T-cell (primary cell): Measurements from ENCODE around the gene INS. TPM values are rescaled to one million over a fixed set of nuclear protein-coding genes. Genes with fewer than 3 reads are reported as not detected.
A peak's percentile ranks its signal among the peaks of the same experiment; 100 is the strongest.

Experiments
- ATAC-seq, 4 experiments: fragments of 200-7000 bp in 3 of 4; fragments of 150-1000 bp in 1 of 4; cut with Tn5 transposase; replicated peaks in 1 of 4; 1 replicate in 3 of 4; 2 replicates in 1 of 4; pipeline ENCODE4 v1.10.0; 2021; ENCODE audit warnings: moderate library complexity in 3 of 4, mild to moderate bottlenecking in 2 of 4, moderate number of reproducible peaks in 1 of 4
- CTCF ChIA-PET, 2 donors: fragments of 300-600 bp; sonication (Branson Sonifier 250); formaldehyde crosslinking; loops; one replicate each; lab custom pipeline; 2022; ENCODE audit warnings: antibody characterized with exemption in 2 of 2; lab: Charles Lee
- POLR2A ChIA-PET, 2 donors: fragments of 300-600 bp; sonication (Branson Sonifier 250); formaldehyde crosslinking; loops; one replicate each; lab custom pipeline; 2022; ENCODE audit warnings: antibody characterized with exemption in 2 of 2; lab: Charles Lee
- DNase-seq, 35 experiments: peaks; one replicate each; pipeline versions ENCODE4 v3.0.0 to v3.0.0-alpha.2; 2013 to 2023
- H3K27ac ChIP-seq: one replicate; pipeline ENCODE4 v1.5.1; 2013; ENCODE audit warnings: low read length
- H3K27me3 ChIP-seq, 2 experiments: replicated peaks in 1 of 2; 1 replicate in 1 of 2; 2 replicates in 1 of 2; pipeline versions ENCODE4 v1.6.1 to v1.7.0; 2013; ENCODE audit warnings: low read length in 1 of 2, mixed read lengths in 1 of 2; ENCODE audit not compliant: control insufficient read depth in 2 of 2, insufficient read depth in 2 of 2; ENCODE audit errors: extremely low read depth in 1 of 2
- H3K36me3 ChIP-seq, 2 donors: 1 replicate in 1 of 2; 2 replicates in 1 of 2; pipeline versions ENCODE4 v1.6.1 to v1.7.0; 2013; ENCODE audit warnings: low read length in 1 of 2; ENCODE audit not compliant: control insufficient read depth in 2 of 2, insufficient read depth in 1 of 2; ENCODE audit errors: extremely low read depth in 1 of 2
- H3K4me1 ChIP-seq, 2 experiments: 1 replicate in 1 of 2; 2 replicates in 1 of 2; pipeline versions ENCODE4 v1.6.1 to v1.7.0; 2013; ENCODE audit warnings: low read length in 2 of 2, mixed read lengths in 1 of 2; ENCODE audit not compliant: insufficient read depth in 2 of 2, control insufficient read depth in 1 of 2; ENCODE audit errors: extremely low read depth in 1 of 2
- H3K4me3 ChIP-seq, 2 donors: 1 replicate in 1 of 2; 2 replicates in 1 of 2; pipeline versions ENCODE4 v1.5.1 to v1.7.0; 2013; ENCODE audit warnings: mild to moderate bottlenecking in 2 of 2, low read length in 1 of 2, moderate library complexity in 1 of 2; ENCODE audit not compliant: control insufficient read depth in 1 of 2; ENCODE audit errors: extremely low read depth in 1 of 2
- H3K9me3 ChIP-seq: 2 replicates; pipeline ENCODE4 v1.7.0; 2013
- H3K27ac Mint-ChIP-seq, 2 donors: one replicate each; pipeline ENCODE4 v1.8.0; 2020 to 2021; ENCODE audit warnings: mild to moderate bottlenecking in 2 of 2, mixed read lengths in 2 of 2
- H3K27me3 Mint-ChIP-seq, 2 donors: one replicate each; pipeline ENCODE4 v1.8.0; 2021 to 2022; ENCODE audit warnings: mixed read lengths in 2 of 2
- H3K36me3 Mint-ChIP-seq: one replicate; pipeline ENCODE4 v1.8.0; 2021; ENCODE audit warnings: mixed read lengths
- H3K4me1 Mint-ChIP-seq, 3 donors: one replicate each; pipeline ENCODE4 v1.8.0; 2020 to 2022; ENCODE audit warnings: mixed read lengths in 3 of 3, mild to moderate bottlenecking in 1 of 3
- H3K4me3 Mint-ChIP-seq, 3 donors: one replicate each; pipeline ENCODE4 v1.8.0; 2020 to 2022; ENCODE audit warnings: mild to moderate bottlenecking in 3 of 3, mixed read lengths in 3 of 3, moderate library complexity in 3 of 3
- H3K9me3 Mint-ChIP-seq, 3 donors: one replicate each; pipeline ENCODE4 v1.8.0; 2020 to 2022; ENCODE audit warnings: mixed read lengths in 3 of 3
- WGBS: methylation state at CpG from one replicate; pipeline ENCODE4 v1.1.5; 2013; ENCODE audit warnings: missing lambda C conversion rate; ENCODE audit not compliant: insufficient coverage; 5-methylcytosine and 5-hydroxymethylcytosine counted together
- total RNA-seq, 35 experiments: library from RNA in 6 of 35; stranded (reverse) in 6 of 35; fragments of 120-200 nt in 1 of 35; gene quantifications; one replicate each; pipeline versions ENCODE4 v1.2.1 to v1.2.4 and lab custom pipeline; 2013 to 2026

Gene INS
- total RNA-seq, 5 donors from 2014 or later (not counting 1 experiment from before 2014, with no cell fraction given), result 0.53 to 0.82 TPM; not detected in 3

- 82% methylated on average over 10 of the region's 23 CpGs for WGBS
- H3K4me1 Mint-ChIP-seq, result no peaks in the 10 kb centered on the region
- no peak overlapping the region for H3K4me3 Mint-ChIP-seq
- ChIA-PET CTCF (no interaction called here), POLR2A (no interaction called here)
- H3K27me3 Mint-ChIP-seq, result peaks cover 3% of the 10 kb centered on the region in 2 donors
- DNase-seq (peak in 1 of 35 experiments; percentile 23), ATAC-seq (no peak)
- H3K9me3 ChIP-seq, result no peaks in the 10 kb centered on the region
- H3K36me3 ChIP-seq, result no peaks in the 10 kb centered on the region
- peaks cover 0 to 5% of the 10 kb centered on the region in 2 experiments for H3K4me1 ChIP-seq
- H3K4me3 ChIP-seq, result no peak overlapping the region
- H3K27me3 ChIP-seq, result peaks cover 0 to 16% of the 10 kb centered on the region in 2 experiments
- peaks cover 4% of the 10 kb centered on the region for H3K36me3 Mint-ChIP-seq
- H3K27ac ChIP-seq, result no peak overlapping the region
- peaks cover 0 to 7% (median 0%) of the 10 kb centered on the region in 3 donors for H3K9me3 Mint-ChIP-seq
- no peak overlapping the region for H3K27ac Mint-ChIP-seq
Observed at GRCh38 chr11:2203440-2204259, 42.6 kb upstream of the INS start.

GRCh38 chr11:2202900-2203439 lies 42.0 kb upstream of the INS start:
- Mint-ChIP-seq H3K36me3 (peaks cover 4% of the 10 kb centered on the region), H3K4me1 (no peaks in the 10 kb centered on the region), H3K9me3 (peaks cover 0 to 7% (median 0%) of the 10 kb centered on the region in 3 donors), H3K27me3 (peaks cover 1 to 2% of the 10 kb centered on the region in 2 donors), H3K4me3 (no peak overlapping the region), H3K27ac (no peak overlapping the region)
- H3K4me1 ChIP-seq, result peaks cover 0 to 6% of the 10 kb centered on the region in 2 experiments
- ChIA-PET POLR2A (no interaction called here), CTCF (no interaction called here)
- no peak overlapping the region for H3K27ac ChIP-seq
- no peak for DNase-seq
- H3K36me3 ChIP-seq, result no peaks in the 10 kb centered on the region
- 69% methylated on average over 6 of the region's 10 CpGs for WGBS
- peaks cover 0 to 10% of the 10 kb centered on the region in 2 experiments for H3K27me3 ChIP-seq
- ATAC-seq, result no peak
- H3K4me3 ChIP-seq, result no peak overlapping the region
- no peaks in the 10 kb centered on the region for H3K9me3 ChIP-seq

GRCh38 chr11:2202071-2202899 lies 41.3 kb upstream of the INS start:
- CTCF ChIA-PET, result no interaction called here
- H3K27ac Mint-ChIP-seq, result no peak overlapping the region
- ATAC-seq (no peak), DNase-seq (no peak)
- H3K27ac ChIP-seq, result no peak overlapping the region
- peaks cover 4% of the 10 kb centered on the region for H3K36me3 Mint-ChIP-seq
- WGBS, result 48% methylated on average over 19 of the region's 29 CpGs
- H3K4me1 Mint-ChIP-seq, result no peaks in the 10 kb centered on the region
- peaks cover 0 to 3% of the 10 kb centered on the region in 2 experiments for H3K27me3 ChIP-seq
- H3K36me3 ChIP-seq, result no peaks in the 10 kb centered on the region
- H3K4me3 Mint-ChIP-seq, result no peak overlapping the region
- POLR2A ChIA-PET, result no interaction called here
- H3K9me3 ChIP-seq, result no peaks in the 10 kb centered on the region
- peaks cover 0 to 7% (median 0%) of the 10 kb centered on the region in 3 donors for H3K9me3 Mint-ChIP-seq
- no peaks in the 10 kb centered on the region for H3K27me3 Mint-ChIP-seq
- H3K4me3 ChIP-seq, result no peak overlapping the region
- H3K4me1 ChIP-seq, result peaks cover 0 to 12% of the 10 kb centered on the region in 2 experiments

DNA sequence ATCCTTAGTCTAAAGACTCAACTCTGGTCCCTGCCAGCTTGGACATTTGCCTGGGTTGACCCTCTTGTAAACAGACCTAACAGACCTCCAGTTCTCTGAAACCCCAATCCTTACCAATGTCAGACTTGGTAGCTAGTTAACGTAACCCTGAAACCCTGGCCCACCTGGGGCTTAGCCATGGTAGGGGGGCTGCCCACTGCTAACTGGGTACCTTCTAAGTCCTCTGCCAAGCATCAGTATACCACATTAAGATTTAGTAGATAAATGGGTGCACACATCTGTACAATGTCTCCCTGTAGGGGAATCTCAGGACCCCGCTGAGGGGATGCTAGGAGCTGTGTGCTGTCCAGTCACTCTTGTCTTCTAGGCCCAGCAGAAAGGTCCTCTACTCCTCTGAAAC lies 40.5 kb upstream of the INS start:
- WGBS, result 40% methylated on average over 1 of the region's 2 CpGs
- POLR2A ChIA-PET, result no interaction called here
- Mint-ChIP-seq H3K4me3 (no peak overlapping the region), H3K9me3 (peaks cover 0 to 7% (median 0%) of the 10 kb centered on the region in 3 donors), H3K27ac (no peak overlapping the region), H3K27me3 (peaks cover 0 to 2% of the 10 kb centered on the region in 2 donors), H3K36me3 (no peaks in the 10 kb centered on the region), H3K4me1 (peaks cover 2 to 6% (median 5%) of the 10 kb centered on the region in 3 donors)
- Histone ChIP-seq H3K36me3 (no peaks in the 10 kb centered on the region), H3K4me3 (no peak overlapping the region), H3K27ac (no peak overlapping the region), H3K27me3 (no peaks in the 10 kb centered on the region), H3K9me3 (no peaks in the 10 kb centered on the region), H3K4me1 (peaks cover 0 to 16% of the 10 kb centered on the region in 2 experiments)
- DNase-seq, result no peak
- CTCF ChIA-PET, result no interaction called here
- no peak for ATAC-seq

- Mint-ChIP-seq H3K4me1 (peaks cover 2 to 10% (median 9%) of the 10 kb centered on the region in 3 donors), H3K27me3 (peaks cover 2 to 7% of the 10 kb centered on the region in 2 donors), H3K4me3 (no peak overlapping the region), H3K27ac (no peak overlapping the region), H3K36me3 (no peaks in the 10 kb centered on the region), H3K9me3 (peaks cover 0 to 7% (median 0%) of the 10 kb centered on the region in 3 donors)
- DNase-seq, result no peak
- Histone ChIP-seq H3K27ac (no peak overlapping the region), H3K36me3 (no peaks in the 10 kb centered on the region), H3K4me3 (no peak overlapping the region), H3K9me3 (no peaks in the 10 kb centered on the region), H3K4me1 (peaks cover 0 to 16% of the 10 kb centered on the region in 2 experiments), H3K27me3 (no peaks in the 10 kb centered on the region)
- ChIA-PET POLR2A (no interaction called here), CTCF (no interaction called here)
- WGBS, result 80% methylated on average over 1 of the region's 1 CpG
- ATAC-seq, result no peak
Observed at GRCh38 chr11:2200957-2201519, 40.0 kb upstream of the INS start.

- WGBS, result 79% methylated on average over 7 of the region's 11 CpGs
- no peaks in the 10 kb centered on the region for H3K27me3 ChIP-seq
- Mint-ChIP-seq H3K4me3 (no peak overlapping the region), H3K36me3 (no peaks in the 10 kb centered on the region), H3K4me1 (peaks cover 2 to 10% (median 9%) of the 10 kb centered on the region in 3 donors), H3K9me3 (peaks cover 0 to 7% (median 0%) of the 10 kb centered on the region in 3 donors), H3K27me3 (peaks cover 2 to 9% of the 10 kb centered on the region in 2 donors), H3K27ac (no peak overlapping the region)
- no peaks in the 10 kb centered on the region for H3K9me3 ChIP-seq
- ATAC-seq, result no peak
- ChIA-PET POLR2A (no interaction called here), CTCF (no interaction called here)
- H3K4me3 ChIP-seq, result no peak overlapping the region
- DNase-seq, result no peak
- peaks cover 0 to 16% of the 10 kb centered on the region in 2 experiments for H3K4me1 ChIP-seq
- no peak overlapping the region for H3K27ac ChIP-seq
- H3K36me3 ChIP-seq, result no peaks in the 10 kb centered on the region
Observed at GRCh38 chr11:2200536-2200935, 39.5 kb upstream of the INS start.
